K562 (cell line): Measurements from ENCODE around the gene ZNF778. TPM values are rescaled to one million over a fixed set of nuclear protein-coding genes. Genes with fewer than 3 reads are reported as not detected.

Experiments used
- ATAC-seq: fragments of 200-7000 bp; cut with Tn5 transposase; 3 replicates; pipeline ENCODE4 v1.9.1; 2020; ENCODE audit warnings: moderate library complexity
- BruUV-seq: library from RNA; stranded (reverse); fragments of 400-500 nt; replicated peaks from 2 replicates; lab custom pipeline; 2021; lab: Mats Ljungman, UMichigan
- CTCF ChIA-PET: fragments of 300-600 bp; formaldehyde crosslinking; extraction: SDS; loops from one replicate; lab custom pipeline; 2021; ENCODE audit warnings: low intra/inter-chr PET ratio; lab: Yijun Ruan, JAX
- POLR2A ChIA-PET: fragments of 300-600, 350-650 bp; sonication (Branson Sonifier 250); formaldehyde crosslinking; extraction: SDS; loops from one replicate; lab custom pipeline; 2021; ENCODE audit warnings: antibody characterized with exemption, inconsistent platforms; lab: Yijun Ruan, JAX
- DNase-seq, 4 experiments: peaks; one replicate each; pipeline versions ENCODE4 v3.0.0 to v3.0.0-alpha.2; 2011 to 2018; ENCODE audit warnings: low spot score in 3 of 4, mixed read lengths in 3 of 4; ENCODE audit errors: extremely low read depth in 1 of 4
- FAIRE-seq: peaks from 2 replicates; lab custom pipeline; 2011; peaks lifted over from hg19 to GRCh38; lab: Jason Lieb, UNC
- H2AFZ ChIP-seq: 2 replicates; pipeline ENCODE4 v1.6.0; 2011; ENCODE audit warnings: low read depth, low read length, control low read depth, inconsistent platforms
- H3K27ac ChIP-seq: fragments of 200-600 bp; 3 replicates; pipeline ENCODE4 v1.8.0; 2011; ENCODE audit warnings: low read depth, mild to moderate bottlenecking, control low read depth, inconsistent platforms, low read length, moderate library complexity, mixed read lengths; ENCODE audit errors: extremely low read depth
- H3K27me3 ChIP-seq, 2 experiments: fragments of 300-600 bp in 1 of 2; 2 replicates in 1 of 2; 3 replicates in 1 of 2; pipeline versions ENCODE4 v1.6.0 to v1.8.0; 2011; ENCODE audit warnings: inconsistent platforms in 2 of 2, low read length in 2 of 2, mild to moderate bottlenecking in 1 of 2, mixed read lengths in 1 of 2, moderate library complexity in 1 of 2; ENCODE audit not compliant: control insufficient read depth in 2 of 2, insufficient read depth in 2 of 2
- H3K36me3 ChIP-seq: fragments of 300-600 bp; 3 replicates; pipeline ENCODE4 v1.8.0; 2011; ENCODE audit warnings: mild to moderate bottlenecking, low read length, inconsistent platforms; ENCODE audit not compliant: control insufficient read depth, insufficient read depth
- H3K4me1 ChIP-seq, 2 experiments: fragments of 200-600 bp in 1 of 2; replicated peaks in 1 of 2; 2 replicates in 1 of 2; 3 replicates in 1 of 2; pipeline versions ENCODE4 v1.5.1 to v1.8.0; 2011; ENCODE audit warnings: inconsistent platforms in 2 of 2, low read length in 2 of 2, mild to moderate bottlenecking in 1 of 2, mixed read lengths in 1 of 2, moderate library complexity in 1 of 2; ENCODE audit not compliant: control insufficient read depth in 2 of 2, insufficient read depth in 2 of 2
- H3K4me2 ChIP-seq: 2 replicates; pipeline ENCODE4 v1.6.1; 2011; ENCODE audit warnings: low read length, control low read depth, inconsistent platforms, mixed read lengths; ENCODE audit not compliant: insufficient read depth
- H3K4me3 ChIP-seq: fragments of 200-600 bp; sonication (generic), shearing (Covaris generic); 2 replicates; pipeline ENCODE4 v1.5.1; 2016; ENCODE audit warnings: control low read depth, inconsistent platforms
- H3K79me2 ChIP-seq: fragments of 200-600 bp; 3 replicates; pipeline ENCODE4 v1.8.0; 2011; ENCODE audit warnings: low read length, inconsistent platforms; ENCODE audit not compliant: control insufficient read depth, insufficient read depth
- H3K9ac ChIP-seq, 2 experiments: 2 replicates each; pipeline versions ENCODE4 v1.6.0 to v1.6.1; 2011; ENCODE audit warnings: low read depth in 2 of 2, low read length in 2 of 2, control low read depth in 1 of 2, inconsistent platforms in 1 of 2, mild to moderate bottlenecking in 1 of 2, mixed read lengths in 1 of 2; ENCODE audit not compliant: insufficient read depth in 1 of 2
- H3K9me1 ChIP-seq: one replicate; pipeline ENCODE4 v1.6.0; 2011; ENCODE audit warnings: inconsistent platforms, mild to moderate bottlenecking, low read length, moderate library complexity; ENCODE audit not compliant: control insufficient read depth, insufficient read depth
- H3K9me3 ChIP-seq: replicated peaks from 2 replicates; pipeline ENCODE4 v1.5.1; 2011; ENCODE audit warnings: low read depth, low read length, inconsistent platforms; ENCODE audit not compliant: control insufficient read depth, insufficient read depth
- H4K20me1 ChIP-seq: replicated peaks from 2 replicates; pipeline ENCODE4 v1.6.1; 2011; ENCODE audit warnings: low read length, inconsistent platforms, mixed read lengths; ENCODE audit not compliant: control insufficient read depth, insufficient read depth
- FOSL1 ChIP-seq: fragments of 200-800 bp; sonication (Bioruptor generic); conservative IDR thresholded peaks from 2 replicates; pipeline ENCODE4 v1.6.1; 2016; ENCODE audit warnings: missing genetic modification characterization, missing compliant biosample characterization
- KLF13 ChIP-seq: fragments of 450-650 bp; IDR thresholded peaks from 2 replicates; pipeline ENCODE4 v1.6.1; 2016; ENCODE audit warnings: missing genetic modification characterization, low read depth, mild to moderate bottlenecking, missing compliant biosample characterization, moderate library complexity, borderline replicate concordance
- LCOR ChIP-seq: sonication (generic); formaldehyde crosslinking; IDR thresholded peaks from 2 replicates; pipeline ENCODE4 v1.8.0; 2022; ENCODE audit warnings: mild to moderate bottlenecking, missing genetic modification reagents
- MCM3 ChIP-seq: fragments of 450-650 bp; IDR thresholded peaks from 2 replicates; pipeline ENCODE4 v1.6.1; 2016
- MCM5 ChIP-seq: fragments of 450-650 bp; IDR thresholded peaks from 2 replicates; pipeline ENCODE4 v1.6.1; 2016; ENCODE audit warnings: low read depth
- MTF1 ChIP-seq: fragments of 250-450 bp; sonication (Bioruptor Pico); IDR thresholded peaks from 2 replicates; pipeline ENCODE4 v1.9.0; 2021; ENCODE audit warnings: moderate library complexity, mild to moderate bottlenecking, inconsistent platforms, borderline replicate concordance
- SAFB ChIP-seq: fragments of 200-400 bp; formaldehyde crosslinking; IDR thresholded peaks from 2 replicates; pipeline ENCODE4 v1.6.1; 2017; ENCODE audit warnings: low read depth, low read length, borderline replicate concordance
- SLC30A9 ChIP-seq: fragments of 250-450 bp; sonication (Bioruptor Pico); IDR thresholded peaks from 2 replicates; pipeline ENCODE4 v1.8.0; 2022; ENCODE audit warnings: mild to moderate bottlenecking, moderate library complexity
- TAF7 ChIP-seq: fragments of 450-650 bp; IDR thresholded peaks from 2 replicates; pipeline ENCODE4 v1.6.1; 2016; ENCODE audit warnings: missing genetic modification characterization, missing compliant biosample characterization
- U2AF2 ChIP-seq: fragments of 200-400 bp; formaldehyde crosslinking; optimal IDR thresholded peaks from 2 replicates; pipeline ENCODE3; 2017; ENCODE audit warnings: low read depth, mild to moderate bottlenecking, low read length
- XRCC5 ChIP-seq: fragments of 200-400 bp; formaldehyde crosslinking; IDR thresholded peaks from 2 replicates; pipeline ENCODE4 v1.6.1; 2017; ENCODE audit warnings: low read depth, mild to moderate bottlenecking, low read length
- ZNF224 ChIP-seq: sonication (generic); formaldehyde crosslinking; IDR thresholded peaks from 2 replicates; pipeline ENCODE4 v1.8.0; 2022; ENCODE audit warnings: mild to moderate bottlenecking, missing genetic modification reagents
- WGBS: fragments of 100-300 bp; shearing (Covaris generic); methylation state at CpG from one replicate; pipeline ENCODE4 v1.1.6; 2016; ENCODE audit warnings: low coverage, mixed read lengths; ENCODE audit not compliant: insufficient coverage; ENCODE audit errors: missing lambda C conversion rate; 5-methylcytosine and 5-hydroxymethylcytosine counted together
- in situ Hi-C: fragments of 300-500 bp; cut with MboI; formaldehyde crosslinking; loops from 4 replicates; pipeline ENCODE4 v1.15.0; 2018; ENCODE audit warnings: inconsistent platforms, mixed read lengths
- intact Hi-C: fragments of 100-400 bp; cut with micrococcal nuclease; formaldehyde crosslinking; loops from 2 replicates; pipeline ENCODE4 v1.14.2; 2022
- polyA plus RNA-seq, 8 experiments: library from polyadenylated mRNA; depleted of rRNA in 4 of 8; stranded (reverse) in 5 of 8; unstranded in 3 of 8; fragments of >200 nt; fragmentation: Nextera tagmentation in 2 of 8; fragmentation: Illumina TruSeq in 1 of 8; extraction: Ambion mirVana in 2 of 8; extraction: Trizol in 1 of 8; gene quantifications; 2 replicates each; pipeline versions ENCODE4 v1.2.1 to v1.2.3, GENCODE V29; 2011 to 2014; ENCODE audit warnings: inconsistent platforms in 1 of 8, missing spikeins in 1 of 8
- total RNA-seq, 7 experiments: library from RNA; depleted of rRNA in 6 of 7; stranded (reverse); fragments of >200 nt in 6 of 7; fragmentation: Illumina TruSeq in 2 of 7; extraction: Trizol in 2 of 7; gene quantifications; 2 replicates each; pipeline versions ENCODE4 v1.2.1 to v1.2.3, GENCODE V29; 2011 to 2021; ENCODE audit warnings: low replicate concordance in 1 of 7
- TF ChIP-seq, protein P1 (sequence below), 2 experiments: fragments of 450-650 bp in 1 of 2; sonication (generic) in 1 of 2; formaldehyde crosslinking; conservative IDR thresholded peaks; 2 replicates each; pipeline versions ENCODE4 v1.4.0 to v1.8.1; 2020 to 2022; ENCODE audit warnings: mild to moderate bottlenecking in 1 of 2, missing genetic modification reagents in 1 of 2
- TF ChIP-seq, protein P2 (sequence below): fragments of 450-650 bp; IDR thresholded peaks from 2 replicates; pipeline ENCODE4 v1.6.1; 2018; ENCODE audit warnings: mild to moderate bottlenecking, low read depth; ENCODE audit not compliant: partially characterized antibody

The ZNF778 gene
- total and polyA plus RNA-seq, 9 of the 15 experiments (the other 6 are each of a cell fraction or from before 2014, with no cell fraction given), result 0.70 to 60.6 (median 7.5) TPM

DNA sequence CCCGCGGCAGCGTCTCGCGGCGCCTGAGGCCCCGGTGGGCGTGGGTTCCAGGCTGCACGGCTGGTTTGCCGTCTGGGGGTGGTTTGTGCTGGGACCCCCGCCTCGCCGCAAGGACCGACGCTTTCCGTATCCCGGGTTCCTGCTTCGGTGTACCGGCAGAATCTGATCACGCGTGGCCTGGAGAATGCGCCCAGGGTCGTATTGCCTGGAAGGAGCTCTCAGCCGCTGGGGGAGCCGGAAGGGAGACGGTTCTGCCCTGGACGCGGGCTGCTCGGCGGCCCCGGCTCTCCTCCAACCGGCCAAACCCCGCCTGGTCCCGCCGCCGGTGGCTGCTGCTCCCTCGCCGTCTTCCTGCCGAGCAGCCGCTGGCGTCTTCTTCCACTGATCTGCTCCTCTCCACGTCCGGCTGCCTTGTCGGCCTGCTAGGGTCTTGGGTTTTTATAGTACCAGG, 39.8 kb downstream of the ZNF778 start:
- no peaks in the 10 kb centered on the region for H3K27me3 ChIP-seq
- no peaks in the 10 kb centered on the region; the same call in 1 of the 2 replicates for H3K9me3 ChIP-seq
- TF ChIP-seq LCOR (CRISPR knock-in tag), result no peak
- TF ChIP-seq ZNF224, result no peak
- no peak for TF ChIP-seq TAF7 (tag)
- TF ChIP-seq, protein P1, sequence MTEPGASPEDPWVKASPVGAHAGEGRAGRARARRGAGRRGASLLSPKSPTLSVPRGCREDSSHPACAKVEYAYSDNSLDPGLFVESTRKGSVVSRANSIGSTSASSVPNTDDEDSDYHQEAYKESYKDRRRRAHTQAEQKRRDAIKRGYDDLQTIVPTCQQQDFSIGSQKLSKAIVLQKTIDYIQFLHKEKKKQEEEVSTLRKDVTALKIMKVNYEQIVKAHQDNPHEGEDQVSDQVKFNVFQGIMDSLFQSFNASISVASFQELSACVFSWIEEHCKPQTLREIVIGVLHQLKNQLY (CRISPR knock-in tag; conservative IDR thresholded peaks at IDR 0.05), result no peak
- TF ChIP-seq MTF1 (CRISPR knock-in tag), result no peak
- TF ChIP-seq MCM5, result no peak
- TF ChIP-seq KLF13, result no peak
- TF ChIP-seq XRCC5, result no peak
- no peak for TF ChIP-seq FOSL1 (tag)
- TF ChIP-seq MCM3, result no peak
- TF ChIP-seq U2AF2, result no peak
- TF ChIP-seq SLC30A9 (CRISPR knock-in tag), result no peak
- no peak for TF ChIP-seq SAFB
- TF ChIP-seq, protein P2, sequence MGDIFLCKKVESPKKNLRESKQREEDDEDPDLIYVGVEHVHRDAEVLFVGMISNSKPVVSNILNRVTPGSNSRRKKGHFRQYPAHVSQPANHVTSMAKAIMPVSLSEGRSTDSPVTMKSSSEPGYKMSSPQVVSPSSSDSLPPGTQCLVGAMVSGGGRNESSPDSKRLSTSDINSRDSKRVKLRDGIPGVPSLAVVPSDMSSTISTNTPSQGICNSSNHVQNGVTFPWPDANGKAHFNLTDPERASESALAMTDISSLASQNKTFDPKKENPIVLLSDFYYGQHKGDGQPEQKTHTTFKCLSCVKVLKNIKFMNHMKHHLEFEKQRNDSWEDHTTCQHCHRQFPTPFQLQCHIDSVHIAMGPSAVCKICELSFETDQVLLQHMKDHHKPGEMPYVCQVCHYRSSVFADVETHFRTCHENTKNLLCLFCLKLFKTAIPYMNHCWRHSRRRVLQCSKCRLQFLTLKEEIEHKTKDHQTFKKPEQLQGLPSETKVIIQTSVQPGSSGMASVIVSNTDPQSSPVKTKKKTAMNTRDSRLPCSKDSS, result no peak
- H3K4me2 ChIP-seq, result no peak overlapping the region
- no TSS peak for BruUV-seq
- 90% methylated on average over 16 of the region's 44 CpGs for WGBS
- H2AFZ ChIP-seq, result no peak overlapping the region
- CTCF ChIA-PET, result no interaction called here
- H3K79me2 ChIP-seq, result no peaks in the 10 kb centered on the region
- ATAC-seq (no peak), DNase-seq (no peak), FAIRE-seq (no peak)
- no peak overlapping the region for H3K4me3 ChIP-seq
- no peak overlapping the region for H3K27ac ChIP-seq
- peaks cover 0 to 11% of the 10 kb centered on the region in 2 experiments; a peak in 3 of 5 replicates for H3K4me1 ChIP-seq
- H3K9me1 ChIP-seq, result no peaks in the 10 kb centered on the region
- POLR2A ChIA-PET, result no interaction called here
- in situ Hi-C loops (no loop called here), intact Hi-C loops (no loop called here)
- H3K36me3 ChIP-seq, result no peaks in the 10 kb centered on the region
- H4K20me1 ChIP-seq, result no peaks in the 10 kb centered on the region
- H3K9ac ChIP-seq, result no peak overlapping the region
